HG03354 (cell line): Measurements from ENCODE around the gene ALDH3B2.
"Not testable (repeated sequence)": the region's sequence is repeated elsewhere in the genome, so short reads cannot be mapped to it uniquely, and the experiment has no call there.

ENCODE experiments used
- ATAC-seq: cut with Tn5 transposase; IDR thresholded peaks from one replicate; pipeline ENCODE4 v1.9.1; 2021; ENCODE audit warnings: mild to moderate bottlenecking; ENCODE audit not compliant: unreplicated experiment, poor library complexity, severe bottlenecking

The ALDH3B2 gene

DNA sequence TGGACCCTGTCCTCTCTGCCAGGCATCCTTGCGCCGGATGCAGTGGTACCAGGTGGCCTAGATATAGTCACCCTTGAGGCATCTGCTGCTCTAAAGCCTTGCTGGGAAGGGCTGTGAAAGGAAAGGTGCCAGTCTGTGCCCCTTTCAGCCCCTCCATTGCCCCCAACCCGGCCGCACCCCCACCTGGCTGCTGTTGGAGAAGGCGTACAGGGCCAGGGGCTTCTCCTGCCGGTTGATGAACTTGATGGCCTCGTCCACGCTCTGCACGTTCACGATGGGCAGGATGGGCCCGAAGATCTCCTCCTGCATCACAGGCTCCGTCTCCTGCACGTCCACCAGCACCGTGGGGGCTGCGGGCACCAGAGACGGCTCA is 10.2 kb downstream of the ALDH3B2 start:
- no peak for ATAC-seq

DNA sequence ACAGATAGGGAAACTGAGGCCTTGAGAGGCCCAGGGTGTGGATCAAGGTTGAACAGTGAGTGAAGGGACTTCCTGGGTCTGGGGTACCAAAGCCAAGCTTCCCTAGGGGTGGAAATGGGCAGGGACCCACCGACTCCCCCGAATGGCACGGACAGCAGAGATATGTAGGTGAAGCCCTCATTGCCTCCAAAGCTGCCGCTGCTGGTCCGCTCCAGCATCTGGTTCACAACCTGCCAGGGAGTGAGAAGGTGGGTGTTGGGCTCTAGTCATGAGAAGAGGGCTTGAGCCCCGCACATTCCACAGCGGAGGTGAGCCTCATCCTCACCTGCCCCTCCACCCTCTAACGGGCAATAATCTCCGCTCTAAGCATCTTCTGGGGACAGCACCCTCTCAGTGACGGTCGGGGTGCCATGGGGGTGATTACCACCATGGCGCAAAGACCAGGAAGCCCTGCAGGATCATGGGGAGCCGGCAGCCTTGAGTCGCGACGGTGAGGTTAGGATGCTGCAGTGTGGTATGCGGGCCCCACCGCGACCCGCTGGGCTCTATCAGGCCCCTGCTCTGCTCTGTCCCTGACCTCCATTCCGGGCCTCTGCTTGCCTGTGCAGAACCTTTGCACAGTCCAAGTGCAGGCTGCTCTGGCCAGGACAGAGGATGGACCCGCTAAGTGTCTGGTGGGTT is 10.8 kb downstream of the ALDH3B2 start:
- no peak for ATAC-seq

- ATAC-seq: no peak
These were observed 11.4 kb downstream of the ALDH3B2 start for GRCh38 chr11:67662835-67663531.

- no peak for ATAC-seq
These were observed 12.1 kb downstream of the ALDH3B2 start for GRCh38 chr11:67662142-67662834.

DNA sequence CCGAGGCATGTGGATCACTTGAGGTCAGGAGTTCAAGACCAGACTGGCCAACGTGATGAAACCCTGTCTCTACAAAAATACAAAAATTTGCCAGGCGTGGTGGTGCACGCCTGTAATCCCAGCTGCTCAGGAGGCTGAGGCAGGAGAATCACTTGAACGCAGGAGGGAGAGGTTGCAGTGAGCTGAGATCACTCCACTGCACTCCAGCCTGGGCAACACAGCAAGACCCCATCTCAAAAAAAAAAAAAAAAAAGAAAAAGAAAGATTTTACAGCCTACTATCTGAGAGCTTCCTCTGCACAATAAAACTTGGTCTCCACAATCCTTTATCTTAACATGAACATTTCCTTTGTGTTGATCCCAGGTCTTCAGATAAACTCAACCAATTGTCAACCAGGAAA is 13.7 kb downstream of the ALDH3B2 start:
- ATAC-seq: not testable (repeated sequence)

- ATAC-seq: not testable (repeated sequence)
These were observed 14.7 kb downstream of the ALDH3B2 start for GRCh38 chr11:67659651-67660165.

GRCh38 chr11:67657300-67657699 is 17.1 kb downstream of the ALDH3B2 start:
- no peak for ATAC-seq

DNA sequence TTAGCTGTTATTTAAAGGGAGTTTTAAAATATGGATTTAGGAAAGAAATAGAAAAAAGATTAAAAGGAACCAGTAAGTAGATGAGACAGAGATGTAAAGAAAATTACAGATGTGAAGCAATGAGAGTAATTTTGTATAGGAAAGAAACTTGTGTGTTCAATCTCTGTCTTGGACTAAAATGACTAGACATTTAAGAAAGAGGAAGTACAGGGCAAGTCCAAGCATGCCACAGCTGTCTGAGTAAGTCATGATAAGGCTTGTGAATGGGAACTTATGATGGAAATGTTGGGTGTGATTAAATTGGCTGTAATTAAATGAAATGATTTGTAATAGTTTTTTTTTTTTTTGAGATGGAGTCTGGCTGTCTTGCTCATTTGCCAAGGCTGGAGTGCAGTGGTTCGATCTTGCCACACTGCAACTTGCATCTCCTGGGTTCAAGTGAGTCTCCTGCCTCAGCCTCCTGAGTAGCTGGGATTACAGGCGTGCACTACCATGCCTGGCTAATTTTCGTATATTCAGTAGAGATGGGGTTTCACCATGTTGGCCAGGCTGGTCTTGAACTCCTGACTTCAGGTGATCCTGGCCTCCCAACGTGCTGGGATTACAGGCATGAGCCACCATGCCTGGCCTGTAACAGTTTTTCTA is 18.0 kb downstream of the ALDH3B2 start:
- no peak for ATAC-seq

DNA sequence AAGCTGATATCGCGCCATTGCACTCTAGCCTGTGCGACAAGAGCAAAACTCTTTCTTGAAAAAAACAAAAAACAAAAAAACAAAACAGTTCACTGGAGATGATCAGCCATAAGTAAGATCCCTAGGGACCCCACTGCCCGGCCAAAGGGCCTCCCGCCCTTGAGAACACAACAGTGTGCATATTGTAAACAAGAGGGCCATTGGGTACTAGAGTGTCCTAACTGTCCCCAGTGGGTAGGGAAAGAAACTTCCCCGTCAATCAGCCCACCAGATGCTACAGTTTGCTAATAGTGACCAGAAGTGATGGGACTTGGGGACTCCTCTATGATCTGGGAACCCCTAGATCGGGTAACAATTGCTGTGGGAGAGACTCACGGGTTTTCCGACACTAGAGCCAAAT is 20.2 kb downstream of the ALDH3B2 start:
- ATAC-seq: no peak

DNA sequence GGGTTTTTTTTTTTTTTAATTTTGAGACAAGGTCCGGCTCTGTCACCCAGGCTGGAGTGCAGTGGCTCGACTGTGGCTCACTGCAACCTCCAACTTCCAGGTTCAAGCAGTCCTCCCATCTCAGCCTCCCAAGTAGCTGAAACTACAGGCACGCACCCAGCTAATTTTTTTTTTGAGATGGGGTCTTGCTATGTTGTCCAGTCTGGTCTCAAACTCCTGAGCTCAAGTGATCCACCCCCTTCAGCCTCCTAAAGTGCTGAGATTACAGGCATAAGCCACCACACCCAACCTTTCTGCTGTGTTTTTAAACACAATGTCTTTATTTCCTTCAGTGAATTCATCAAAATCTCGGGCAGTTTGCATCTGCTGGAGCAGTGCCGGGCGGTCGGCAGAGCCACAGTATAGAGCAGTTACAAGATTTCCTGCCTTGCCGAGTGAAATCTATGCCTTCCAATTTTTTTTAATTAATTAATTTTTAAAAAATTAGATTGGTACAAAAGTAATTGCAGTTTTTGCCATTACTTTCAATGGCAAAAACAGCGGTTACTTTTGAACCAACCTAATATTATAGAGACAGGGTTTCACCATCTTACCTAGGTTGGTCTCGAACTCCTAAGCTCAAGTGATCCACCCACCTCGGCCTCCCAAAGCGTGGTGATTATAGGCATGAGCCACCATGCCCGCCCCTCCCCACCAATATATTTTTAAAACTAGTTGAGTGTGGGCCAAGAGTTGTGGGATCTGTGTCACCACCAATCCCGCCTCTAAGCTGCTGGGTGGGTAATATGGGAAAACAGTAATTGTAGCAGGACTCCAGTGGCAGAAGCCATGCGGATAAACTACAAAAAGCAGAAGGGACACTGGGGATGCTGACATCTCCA is 21.2 kb downstream of the ALDH3B2 start:
- ATAC-seq: no peak

DNA sequence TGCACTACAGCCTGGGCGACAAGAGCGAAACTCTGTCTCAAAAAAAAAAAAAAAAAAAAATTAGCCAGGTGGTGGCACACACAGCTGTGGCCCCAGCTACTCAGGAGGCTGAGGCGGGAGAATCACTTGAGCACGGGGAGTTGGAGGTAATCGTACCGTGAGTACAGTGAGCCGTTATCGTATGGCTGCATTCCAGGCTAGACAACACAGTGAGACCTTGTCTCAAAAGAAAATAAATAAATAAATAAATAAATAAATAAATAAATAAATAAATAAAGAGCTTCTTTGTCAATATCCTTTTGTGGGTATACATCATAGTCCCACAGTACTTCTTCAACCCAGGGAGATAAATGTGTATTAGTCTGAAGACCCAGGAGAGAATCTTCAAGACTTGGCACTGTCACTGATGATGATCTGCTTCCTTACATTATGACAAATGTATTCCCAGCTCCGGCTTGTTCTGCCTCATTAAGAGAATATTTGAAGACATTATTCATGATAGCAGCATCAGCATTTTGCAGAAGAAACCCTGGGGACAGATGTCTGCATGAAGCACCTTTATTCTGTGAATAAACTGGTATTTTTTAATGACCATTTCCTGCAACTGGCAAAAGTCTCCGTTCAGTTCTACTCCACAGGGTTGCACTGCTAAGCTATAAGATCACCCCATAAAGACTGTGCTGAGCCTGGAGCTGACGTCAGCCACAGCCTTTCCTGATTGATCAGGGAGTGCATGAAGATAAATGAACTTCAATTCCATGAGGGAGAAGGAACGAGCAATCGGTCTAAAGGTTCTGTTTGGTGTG is 22.2 kb downstream of the ALDH3B2 start:
- ATAC-seq: no peak

- ATAC-seq: no peak
These were observed 24.6 kb downstream of the ALDH3B2 start for GRCh38 chr11:67649634-67650510.

DNA sequence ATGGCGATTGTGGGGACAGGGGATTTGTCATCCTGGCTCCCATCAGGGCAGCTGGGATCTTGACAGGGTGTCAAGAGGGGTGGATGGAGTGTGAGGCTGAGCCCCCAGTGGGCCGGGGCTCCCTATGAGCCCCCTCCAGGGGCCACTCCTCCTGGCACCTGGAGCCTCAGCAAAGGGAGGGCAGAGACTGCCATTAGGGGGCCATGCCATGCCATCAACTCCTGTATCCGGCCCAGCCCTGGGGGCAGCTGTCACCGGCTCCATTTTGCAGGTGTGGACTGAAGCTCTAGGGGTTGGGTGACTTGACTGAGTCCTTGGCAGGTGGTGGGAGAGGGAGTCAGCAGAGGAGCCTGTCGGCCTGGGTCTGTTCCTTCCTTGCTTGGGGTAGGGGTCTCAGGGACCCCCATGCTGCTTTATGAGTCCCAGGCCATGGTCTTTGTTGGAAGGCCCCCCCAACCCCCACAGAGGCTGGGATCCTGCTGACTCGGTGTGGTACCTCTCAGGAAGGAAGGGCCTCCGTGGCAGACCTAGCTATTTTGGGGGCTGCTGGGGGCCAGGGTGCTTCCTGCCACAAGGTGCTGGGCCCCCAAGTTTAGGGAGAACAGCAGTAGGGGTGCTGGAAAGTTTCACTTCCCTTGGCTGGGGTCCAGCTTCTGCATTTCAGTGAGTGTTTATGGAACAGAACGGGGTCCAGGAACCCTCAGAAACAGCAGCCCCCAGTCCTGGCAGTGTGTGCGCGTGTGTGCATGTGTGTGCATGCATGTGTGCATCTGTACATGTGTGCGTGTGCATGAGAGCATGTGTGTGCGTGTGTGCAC is 25.4 kb downstream of the ALDH3B2 start:
- peak; percentile 12 for ATAC-seq

GRCh38 chr11:67648140-67648795 is 26.2 kb downstream of the ALDH3B2 start:
- ATAC-seq: peak; percentile 55

DNA sequence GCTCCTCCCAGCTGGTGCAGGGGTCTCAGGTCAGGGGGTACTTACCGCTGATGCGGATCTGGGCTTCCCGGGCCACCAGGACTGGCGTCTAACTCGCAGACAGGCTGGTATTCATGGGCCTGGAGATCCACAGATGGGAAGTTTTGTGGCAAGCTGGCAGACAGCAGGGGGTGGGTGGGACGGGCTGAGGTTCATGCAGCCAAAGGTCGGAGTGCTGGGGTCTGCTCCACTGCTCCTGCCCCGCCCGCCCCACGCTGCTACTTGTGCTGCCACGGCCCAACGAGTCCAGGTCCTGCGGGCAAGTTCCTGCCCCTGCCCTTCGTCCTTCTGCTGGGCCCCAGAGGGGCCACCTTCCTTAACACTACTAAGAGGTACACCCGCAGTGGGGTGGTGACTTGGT is 27.0 kb downstream of the ALDH3B2 start:
- no peak for ATAC-seq

DNA sequence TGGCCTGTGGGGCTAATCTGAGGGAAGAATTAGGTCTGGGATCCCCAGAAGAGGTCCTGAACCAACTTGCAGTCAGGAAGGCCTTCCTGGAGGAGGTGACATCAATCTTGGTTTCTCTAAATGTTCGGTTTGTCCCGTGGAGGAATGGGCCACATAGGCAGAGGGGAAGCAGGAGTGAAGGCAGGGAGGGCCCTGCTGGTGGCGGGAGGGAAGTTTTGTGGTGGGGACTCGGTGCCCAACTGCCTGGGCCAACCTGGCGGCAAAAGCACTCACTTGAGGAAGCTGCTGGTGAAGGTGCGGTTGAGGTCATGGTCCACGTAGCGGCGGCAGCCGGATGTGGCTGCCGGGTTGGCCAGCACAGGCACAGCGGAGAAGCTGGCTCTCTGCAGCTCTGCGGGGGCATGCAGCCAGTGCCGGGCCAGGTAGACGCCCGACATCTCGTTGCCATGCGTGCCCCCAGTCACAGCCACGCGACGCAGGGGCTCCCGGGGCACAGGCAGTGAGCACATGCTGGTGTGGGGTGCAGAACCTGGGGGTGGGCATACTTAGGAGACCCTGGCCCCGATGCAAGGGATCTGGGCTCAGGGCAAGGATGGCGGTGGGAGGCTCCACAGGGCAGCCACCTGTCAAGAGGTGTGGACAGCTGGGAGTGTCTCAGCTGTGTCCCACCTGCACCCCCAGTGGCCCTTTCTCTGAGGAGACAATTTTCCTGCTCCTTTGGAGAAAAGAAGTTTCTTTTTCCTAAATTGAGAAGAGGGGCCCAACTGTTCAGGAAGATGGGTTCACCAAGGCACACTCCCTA is 27.7 kb downstream of the ALDH3B2 start:
- ATAC-seq: no peak
